ENCODE measurements around the gene RTN4RL2.

The RTN4RL2 gene

DNA sequence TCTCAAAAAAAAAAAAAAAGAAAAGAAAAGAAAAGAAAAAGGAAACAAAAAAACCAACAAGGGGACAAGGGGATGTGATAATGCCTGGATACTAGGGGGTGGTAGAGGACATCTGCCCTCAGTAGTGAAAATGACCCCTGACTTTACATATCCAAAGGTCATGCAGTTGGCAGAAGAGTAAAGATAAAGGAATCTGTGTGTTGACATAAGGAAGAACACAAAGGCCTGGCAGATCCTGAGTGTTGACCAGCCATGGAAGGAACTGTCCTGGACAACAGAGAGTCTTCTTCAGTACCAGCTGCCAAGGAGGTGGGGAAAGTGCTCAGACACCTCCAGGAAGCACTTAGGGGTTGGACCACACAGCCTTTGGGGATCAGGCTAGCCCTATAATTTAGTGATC is 42.5 kb downstream of the RTN4RL2 start:
- Histone ChIP-seq H3K36me3 (ENCODE audit: low read depth) (no peaks in the 10 kb centered on the region), H3K9me3 (ENCODE audit: severe bottlenecking) (no peaks in the 10 kb centered on the region), H3K4me1 (ENCODE audit: insufficient read depth, poor library complexity, severe bottlenecking) (no peaks in the 10 kb centered on the region), H3K27ac (ENCODE audit: poor library complexity, severe bottlenecking) (no peak overlapping the region), H3K27me3 (ENCODE audit: insufficient read depth, poor library complexity, severe bottlenecking) (no peaks in the 10 kb centered on the region), H3K4me3 (ENCODE audit: severe bottlenecking) (no peak overlapping the region)
- no peak for TF ChIP-seq CTCF (IDR thresholded peaks at IDR 0.05; ENCODE audit: poor library complexity, severe bottlenecking)
- DNase-seq (ENCODE audit: low spot score) (no peak), ATAC-seq (ENCODE audit: low read depth) (no peak)

- H3K36me3 ChIP-seq (ENCODE audit: low read depth), result no peaks in the 10 kb centered on the region
- no peak for ATAC-seq (ENCODE audit: low read depth)
- H3K4me1 ChIP-seq (ENCODE audit: insufficient read depth, poor library complexity, severe bottlenecking), result no peaks in the 10 kb centered on the region
- H3K4me3 ChIP-seq (ENCODE audit: severe bottlenecking), result no peak overlapping the region
- H3K27me3 ChIP-seq (ENCODE audit: insufficient read depth, poor library complexity, severe bottlenecking), result no peaks in the 10 kb centered on the region
- H3K27ac ChIP-seq (ENCODE audit: poor library complexity, severe bottlenecking), result no peak overlapping the region
- no peak for DNase-seq (ENCODE audit: low spot score)
- no peak for TF ChIP-seq CTCF (IDR thresholded peaks at IDR 0.05; ENCODE audit: poor library complexity, severe bottlenecking)
- H3K9me3 ChIP-seq (ENCODE audit: severe bottlenecking), result no peaks in the 10 kb centered on the region
Observed at GRCh38 chr11:57504511-57504910, 44.2 kb downstream of the RTN4RL2 start.

DNA sequence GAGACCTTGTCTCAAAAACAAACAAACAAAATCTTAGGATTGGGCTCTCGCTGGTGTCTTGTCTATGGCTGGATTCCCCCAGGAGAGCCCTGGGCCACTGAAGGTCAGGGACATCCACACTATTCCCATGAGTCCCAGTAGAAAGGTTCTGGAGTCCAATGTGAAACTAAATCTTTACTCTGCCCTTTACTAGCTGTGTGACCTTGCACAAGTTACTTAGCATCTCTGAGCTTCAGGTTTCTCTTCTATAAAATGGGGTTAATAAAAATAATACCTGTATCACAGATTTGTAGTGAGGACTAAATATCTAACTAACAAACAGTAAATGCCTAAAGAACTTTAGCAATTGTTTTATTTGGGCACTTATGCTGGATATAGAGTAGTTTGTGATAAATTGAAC is 46.2 kb downstream of the RTN4RL2 start:
- H3K4me1 ChIP-seq (ENCODE audit: insufficient read depth, poor library complexity, severe bottlenecking), result no peaks in the 10 kb centered on the region
- no peaks in the 10 kb centered on the region for H3K27me3 ChIP-seq (ENCODE audit: insufficient read depth, poor library complexity, severe bottlenecking)
- no peaks in the 10 kb centered on the region for H3K36me3 ChIP-seq (ENCODE audit: low read depth)
- H3K4me3 ChIP-seq (ENCODE audit: severe bottlenecking), result no peak overlapping the region
- H3K27ac ChIP-seq (ENCODE audit: poor library complexity, severe bottlenecking), result no peak overlapping the region
- DNase-seq (ENCODE audit: low spot score) (no peak), ATAC-seq (ENCODE audit: low read depth) (no peak)
- H3K9me3 ChIP-seq (ENCODE audit: severe bottlenecking), result no peaks in the 10 kb centered on the region
- TF ChIP-seq CTCF (IDR thresholded peaks at IDR 0.05; ENCODE audit: poor library complexity, severe bottlenecking), result no peak

DNA sequence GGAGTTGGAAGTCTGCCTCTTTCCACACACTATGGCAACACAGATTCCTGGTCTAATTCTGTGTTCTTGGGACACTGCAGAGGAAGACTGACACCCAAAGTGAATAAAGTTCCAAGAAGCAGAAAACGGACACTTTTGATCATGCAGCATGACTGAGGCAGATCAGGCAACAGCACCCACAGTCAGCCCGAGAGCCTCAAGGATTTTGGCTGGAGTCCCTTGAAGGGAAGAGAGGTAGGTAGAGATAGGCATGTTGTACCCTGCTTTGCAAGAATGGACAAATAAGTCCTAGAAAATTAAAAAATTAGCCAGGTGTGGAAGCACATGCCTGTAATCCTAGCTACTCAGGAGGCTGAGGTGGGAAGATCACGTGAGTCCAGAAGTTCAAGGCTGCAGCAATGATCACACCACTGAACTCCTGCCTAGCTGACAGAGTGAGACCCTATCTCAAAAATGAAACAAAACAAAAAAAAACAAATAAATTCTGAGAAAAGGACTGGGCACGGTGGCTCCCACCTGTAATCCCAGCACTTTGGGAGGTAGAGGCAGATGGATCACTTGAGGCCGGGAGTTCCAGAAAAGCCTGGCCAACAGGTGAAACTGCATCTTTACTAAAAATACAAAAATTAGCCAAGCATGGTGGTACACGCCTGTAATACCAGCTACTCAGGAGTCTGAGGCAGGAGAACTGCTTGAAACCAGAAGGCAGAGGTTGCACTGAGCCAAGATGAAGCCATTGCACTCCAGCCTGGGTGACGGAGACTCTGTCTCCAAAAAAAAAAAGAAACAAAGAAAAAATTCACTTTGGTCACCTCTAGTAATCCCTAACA is 48.2 kb downstream of the RTN4RL2 start:
- Histone ChIP-seq H3K27me3 (ENCODE audit: insufficient read depth, poor library complexity, severe bottlenecking) (no peaks in the 10 kb centered on the region), H3K4me3 (ENCODE audit: severe bottlenecking) (no peak overlapping the region), H3K9me3 (ENCODE audit: severe bottlenecking) (no peaks in the 10 kb centered on the region), H3K4me1 (ENCODE audit: insufficient read depth, poor library complexity, severe bottlenecking) (no peaks in the 10 kb centered on the region), H3K27ac (ENCODE audit: poor library complexity, severe bottlenecking) (no peak overlapping the region), H3K36me3 (ENCODE audit: low read depth) (no peaks in the 10 kb centered on the region)
- no peak for TF ChIP-seq CTCF (IDR thresholded peaks at IDR 0.05; ENCODE audit: poor library complexity, severe bottlenecking)
- no peak for ATAC-seq (ENCODE audit: low read depth)
- no peak for DNase-seq (ENCODE audit: low spot score)

DNA sequence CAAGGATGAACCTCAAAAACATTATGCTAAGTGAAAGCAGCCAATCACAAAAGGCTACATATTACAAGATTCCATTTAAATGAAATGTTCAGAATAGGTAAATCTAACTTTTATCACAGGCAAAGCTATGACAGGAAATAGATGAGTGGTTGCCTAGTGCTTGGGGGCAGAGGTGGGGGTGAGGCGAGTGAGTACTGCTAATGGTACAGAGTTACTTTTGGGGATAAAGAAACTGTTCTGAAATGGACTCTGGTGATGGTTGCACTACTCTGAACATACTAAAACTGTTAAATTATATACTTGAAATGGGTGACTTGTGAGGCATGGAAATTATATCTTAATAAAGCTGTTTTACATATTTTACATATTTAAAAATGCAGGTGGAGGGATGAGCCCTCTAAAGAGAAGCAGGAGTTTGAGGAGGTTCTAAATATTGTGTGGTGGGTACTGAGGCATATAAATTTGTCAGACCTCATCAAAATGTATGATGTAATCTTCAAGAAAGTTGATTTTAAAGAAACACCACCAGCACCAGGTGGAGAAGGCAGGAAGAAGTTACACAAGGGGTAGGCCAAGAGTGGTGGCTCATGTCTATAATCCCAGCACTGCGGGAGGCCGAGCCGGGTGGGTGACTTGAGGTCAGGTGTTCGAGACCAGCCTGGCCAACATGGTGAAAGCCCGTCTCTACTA is 51.6 kb downstream of the RTN4RL2 start:
- no peak for TF ChIP-seq CTCF (IDR thresholded peaks at IDR 0.05; ENCODE audit: poor library complexity, severe bottlenecking)
- DNase-seq (ENCODE audit: low spot score) (no peak), ATAC-seq (ENCODE audit: low read depth) (no peak)
- H3K4me1 ChIP-seq (ENCODE audit: insufficient read depth, poor library complexity, severe bottlenecking), result no peaks in the 10 kb centered on the region
- H3K4me3 ChIP-seq (ENCODE audit: severe bottlenecking), result no peak overlapping the region
- no peaks in the 10 kb centered on the region for H3K36me3 ChIP-seq (ENCODE audit: low read depth)
- no peaks in the 10 kb centered on the region for H3K9me3 ChIP-seq (ENCODE audit: severe bottlenecking)
- peaks cover 13% of the 10 kb centered on the region for H3K27me3 ChIP-seq (ENCODE audit: insufficient read depth, poor library complexity, severe bottlenecking)
- no peak overlapping the region for H3K27ac ChIP-seq (ENCODE audit: poor library complexity, severe bottlenecking)

Measured in RWPE2 (cell line).